ENCODE results near the gene SRXN1. TPM values are rescaled to one million over a fixed set of nuclear protein-coding genes. Genes with fewer than 3 reads are reported as not detected.

SRXN1 gene
- total RNA-seq, 3 donors from 2014 or later: 16.2 to 30.2 (median 21.1) TPM

GRCh38 chr20:640674-641515, 12.1 kb downstream of the SRXN1 start:
- Histone ChIP-seq H3K4me1 (no peaks in the 10 kb centered on the region), H3K27ac (no peak overlapping the region), H3K9me3 (no peaks in the 10 kb centered on the region), H3K4me3 (no peak overlapping the region), H3K36me3 (no peaks in the 10 kb centered on the region), H3K27me3 (no peaks in the 10 kb centered on the region)
- no peak for TF ChIP-seq CTCF (IDR thresholded peaks at IDR 0.05)
- TF ChIP-seq POLR2A (IDR thresholded peaks at IDR 0.05): no peak
- TF ChIP-seq POLR2AphosphoS5 (IDR thresholded peaks at IDR 0.05): no peak
- DNase-seq (ENCODE audit: low spot score in 2 of 2): no peak
- intact Hi-C loops (cut with DNase I; ENCODE audit: low total_unique reads): loop anchor here (10.0 kb wide), 1 partner anchor 76 kb away; no protein-coding TSS in a partner anchor

GRCh38 chr20:638579-638978, 14.4 kb downstream of the SRXN1 start:
- Histone ChIP-seq H3K36me3 (no peaks in the 10 kb centered on the region), H3K27me3 (no peaks in the 10 kb centered on the region), H3K4me1 (no peaks in the 10 kb centered on the region), H3K4me3 (no peak overlapping the region), H3K27ac (no peak overlapping the region), H3K9me3 (no peaks in the 10 kb centered on the region)
- no peak for DNase-seq (ENCODE audit: low spot score in 2 of 2)
- no peak for TF ChIP-seq POLR2A (IDR thresholded peaks at IDR 0.05)
- no peak for TF ChIP-seq POLR2AphosphoS5 (IDR thresholded peaks at IDR 0.05)
- intact Hi-C loops (cut with DNase I; ENCODE audit: low total_unique reads): no loop called here

GRCh38 chr20:637559-637958, 15.4 kb downstream of the SRXN1 start:
- TF ChIP-seq POLR2AphosphoS5 (IDR thresholded peaks at IDR 0.05) (no peak), CTCF (IDR thresholded peaks at IDR 0.05) (no peak), POLR2A (IDR thresholded peaks at IDR 0.05) (no peak)
- Histone ChIP-seq H3K9me3 (no peaks in the 10 kb centered on the region), H3K27me3 (no peaks in the 10 kb centered on the region), H3K36me3 (no peaks in the 10 kb centered on the region), H3K4me3 (no peak overlapping the region), H3K4me1 (no peaks in the 10 kb centered on the region), H3K27ac (no peak overlapping the region)
- no peak for DNase-seq (ENCODE audit: low spot score in 2 of 2)
- intact Hi-C loops (cut with DNase I; ENCODE audit: low total_unique reads): no loop called here

- no peak for DNase-seq (ENCODE audit: low spot score in 2 of 2)
- H3K4me3 ChIP-seq: no peak overlapping the region
- no peaks in the 10 kb centered on the region for H3K36me3 ChIP-seq
- H3K9me3 ChIP-seq: no peaks in the 10 kb centered on the region
- intact Hi-C loops (cut with DNase I; ENCODE audit: low total_unique reads): no loop called here
- H3K4me1 ChIP-seq: no peaks in the 10 kb centered on the region
- no peak for TF ChIP-seq POLR2AphosphoS5 (IDR thresholded peaks at IDR 0.05)
- no peak for TF ChIP-seq CTCF (IDR thresholded peaks at IDR 0.05)
- TF ChIP-seq POLR2A (IDR thresholded peaks at IDR 0.05): no peak
- H3K27ac ChIP-seq: no peak overlapping the region
- no peaks in the 10 kb centered on the region for H3K27me3 ChIP-seq
These were observed 17.1 kb downstream of the SRXN1 start for GRCh38 chr20:635893-636338.

- no peaks in the 10 kb centered on the region for H3K9me3 ChIP-seq
- intact Hi-C loops (cut with DNase I; ENCODE audit: low total_unique reads): no loop called here
- TF ChIP-seq CTCF (IDR thresholded peaks at IDR 0.05): no peak
- TF ChIP-seq POLR2A (IDR thresholded peaks at IDR 0.05): no peak
- TF ChIP-seq POLR2AphosphoS5 (IDR thresholded peaks at IDR 0.05): no peak
These were observed 17.7 kb downstream of the SRXN1 start for GRCh38 chr20:635028-635892.

More at GRCh38 chr20:635028-635892, 17.7 kb downstream of the SRXN1 start:
- Histone ChIP-seq H3K27me3 (no peaks in the 10 kb centered on the region), H3K36me3 (no peaks in the 10 kb centered on the region), H3K4me1 (no peaks in the 10 kb centered on the region), H3K4me3 (no peak overlapping the region), H3K27ac (no peak overlapping the region)
- no peak for DNase-seq (ENCODE audit: low spot score in 2 of 2)
